Transverse colon (tissue), 4 donors: ENCODE data around the gene PHPT1.

Experiments
- CTCF ChIP-seq, 5 experiments: fragments of 200-600 bp in 3 of 5; fragments of 450-650 bp in 2 of 5; sonication (generic) in 3 of 5; IDR thresholded peaks; 1 replicate in 2 of 5; 2 replicates in 3 of 5; pipeline ENCODE4 v1.5.1; 2016 to 2017; ENCODE audit warnings: antibody characterized with exemption in 5 of 5, inconsistent platforms in 3 of 5, mild to moderate bottlenecking in 2 of 5, moderate library complexity in 1 of 5
- EP300 ChIP-seq: sonication (generic); formaldehyde crosslinking; IDR thresholded peaks from one replicate; pipeline ENCODE4 v1.6.1; 2017; ENCODE audit warnings: antibody characterized with exemption, low read depth
- POLR2A ChIP-seq: fragments of 450-650 bp; IDR thresholded peaks from one replicate; pipeline ENCODE4 v1.6.1; 2016; ENCODE audit warnings: antibody characterized with exemption, mild to moderate bottlenecking, moderate library complexity
- POLR2AphosphoS5 ChIP-seq, 3 donors: sonication (generic); formaldehyde crosslinking; IDR thresholded peaks; one replicate each; pipeline ENCODE4 v1.6.1; 2016; ENCODE audit warnings: antibody characterized with exemption in 3 of 3

- no peak for TF ChIP-seq CTCF (IDR thresholded peaks at IDR 0.05)
- TF ChIP-seq POLR2A, result no peak
- TF ChIP-seq EP300, result no peak
- TF ChIP-seq POLR2AphosphoS5 (IDR thresholded peaks at IDR 0.05), result no peak
These were observed 43.1 kb upstream of the PHPT1 start for GRCh38 chr9:136806067-136806466.
